ENCODE measurements around the gene NGEF. TPM values are rescaled to one million over a fixed set of nuclear protein-coding genes. Genes with fewer than 3 reads are reported as not detected.
A peak's percentile ranks its signal among the peaks of the same experiment; 100 is the strongest.
"Not testable (repeated sequence)": the region's sequence is repeated elsewhere in the genome, so short reads cannot be mapped to it uniquely, and the experiment has no call there.

Gene NGEF
- 3.9 and 6.0 TPM in 2 replicates for total RNA-seq (2014; rRNA removed; shearing (Covaris generic))

- Histone ChIP-seq H3K27me3 (ENCODE audit: control insufficient read depth, insufficient read depth, low read length) (no peaks in the 10 kb centered on the region), H3K36me3 (replicated peaks; ENCODE audit: control insufficient read depth, insufficient read depth, low read length) (no peaks in the 10 kb centered on the region), H3K4me3 (ENCODE audit: insufficient read depth, low read depth, low read length) (no peak within 1 kb of the TSS)
- no peak for DNase-seq
Measured at GRCh38 chr2:233013027-233013461, at the start of gene NGEF. Gene NGEF, minus strand, starts transcription at chr2:233013256. Its CDS starts 38,366 bp downstream, at chr2:232974890.

DNA sequence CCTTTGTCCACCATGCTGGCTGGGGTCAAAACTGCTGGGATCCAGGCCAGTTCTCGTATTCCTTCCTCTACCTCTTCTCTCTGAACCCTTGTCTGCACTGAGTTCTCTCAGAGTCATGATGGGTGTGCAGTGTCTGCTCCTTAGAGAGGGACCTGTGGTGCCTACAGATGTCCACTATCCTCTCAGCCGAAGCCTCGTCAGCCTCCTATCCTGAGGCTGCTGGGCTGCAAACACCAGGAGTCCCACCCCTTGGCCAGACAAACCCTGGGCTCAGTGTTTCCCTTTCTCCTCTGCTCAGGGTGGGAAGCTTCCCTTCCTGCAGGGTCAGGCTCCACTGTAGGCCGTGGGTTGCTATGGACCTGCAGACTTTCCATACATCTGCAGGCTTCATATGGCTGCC is 49.4 kb upstream of the NGEF start:
- no peak for DNase-seq
- no peaks in the 10 kb centered on the region for H3K36me3 ChIP-seq (replicated peaks; ENCODE audit: control insufficient read depth, insufficient read depth, low read length)
- no peak overlapping the region for H3K4me3 ChIP-seq (ENCODE audit: insufficient read depth, low read depth, low read length)
- no peaks in the 10 kb centered on the region for H3K27me3 ChIP-seq (ENCODE audit: control insufficient read depth, insufficient read depth, low read length)

- DNase-seq: peak; percentile 74
Measured at GRCh38 chr2:233061591-233062450, 48.8 kb upstream of the NGEF start.

GRCh38 chr2:233060980-233061590 is 48.0 kb upstream of the NGEF start:
- H3K27me3 ChIP-seq (ENCODE audit: control insufficient read depth, insufficient read depth, low read length): no peaks in the 10 kb centered on the region
- no peak overlapping the region for H3K4me3 ChIP-seq (ENCODE audit: insufficient read depth, low read depth, low read length)
- no peaks in the 10 kb centered on the region for H3K36me3 ChIP-seq (replicated peaks; ENCODE audit: control insufficient read depth, insufficient read depth, low read length)
- DNase-seq: no peak

More at GRCh38 chr2:233061591-233062450, 48.8 kb upstream of the NGEF start:
- H3K36me3 ChIP-seq (replicated peaks; ENCODE audit: control insufficient read depth, insufficient read depth, low read length): no peaks in the 10 kb centered on the region
- H3K27me3 ChIP-seq (ENCODE audit: control insufficient read depth, insufficient read depth, low read length): no peaks in the 10 kb centered on the region
- H3K4me3 ChIP-seq (ENCODE audit: insufficient read depth, low read depth, low read length): no peak overlapping the region

DNA sequence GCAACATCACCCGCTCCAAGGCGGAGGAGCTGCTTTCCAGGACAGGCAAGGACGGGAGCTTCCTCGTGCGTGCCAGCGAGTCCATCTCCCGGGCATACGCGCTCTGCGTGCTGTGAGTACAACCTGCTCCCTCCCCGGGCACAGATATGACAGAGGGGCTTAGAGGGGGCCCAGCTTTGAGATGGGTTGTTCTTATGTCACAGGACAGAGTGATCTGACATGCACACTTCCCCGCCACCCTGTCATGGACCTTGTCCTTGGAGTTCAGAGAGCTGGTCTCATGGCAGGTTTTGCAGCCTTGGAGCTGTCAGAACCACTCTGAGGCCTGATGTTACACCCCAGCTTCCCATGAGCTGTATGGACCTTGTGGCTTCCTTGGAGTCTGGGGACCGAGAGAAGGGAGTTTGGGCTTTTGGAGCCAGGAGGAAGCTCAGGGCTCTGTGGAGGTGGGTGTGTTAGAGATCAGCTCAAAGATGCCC is 47.5 kb upstream of the NGEF start:
- Histone ChIP-seq H3K36me3 (replicated peaks; ENCODE audit: control insufficient read depth, insufficient read depth, low read length) (no peaks in the 10 kb centered on the region), H3K4me3 (ENCODE audit: insufficient read depth, low read depth, low read length) (no peak overlapping the region)
- no peak for DNase-seq

DNA sequence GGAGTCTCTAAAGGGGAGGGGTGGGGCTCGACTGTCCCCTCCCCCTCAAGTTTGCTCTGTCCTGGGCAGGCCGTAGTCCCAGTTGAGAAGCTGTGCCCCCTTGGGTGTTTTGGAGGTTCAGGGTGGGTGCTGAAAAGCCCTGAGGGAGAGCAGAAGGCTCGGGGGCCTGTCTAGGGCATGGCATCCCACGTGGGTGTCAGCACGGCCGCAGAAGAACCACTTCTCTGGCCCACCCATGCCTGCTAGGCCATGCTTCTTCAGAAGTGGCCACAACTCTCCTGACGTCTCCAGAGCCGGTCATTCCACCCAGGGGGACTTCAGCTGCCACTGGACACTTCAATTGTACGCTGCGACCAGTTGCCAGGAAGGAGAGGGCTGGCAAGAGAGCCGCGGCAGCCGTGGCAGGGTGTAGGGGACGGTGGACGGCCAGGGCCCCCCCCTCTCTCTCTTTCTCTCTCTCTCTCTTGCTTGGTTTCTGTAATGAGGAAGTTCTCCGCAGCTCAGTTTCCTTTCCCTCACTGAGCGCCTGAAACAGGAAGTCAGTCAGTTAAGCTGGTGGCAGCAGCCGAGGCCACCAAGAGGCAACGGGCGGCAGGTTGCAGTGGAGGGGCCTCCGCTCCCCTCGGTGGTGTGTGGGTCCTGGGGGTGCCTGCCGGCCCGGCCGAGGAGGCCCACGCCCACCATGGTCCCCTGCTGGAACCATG is 46.9 kb upstream of the NGEF start, which contains the start of gene INPP5D:
Gene INPP5D, plus strand, starts transcription at position 546 of the 704 bp plus-strand sequence. Its CDS starts 137 bp downstream, at position 683.
- no peak for DNase-seq
- Histone ChIP-seq H3K36me3 (replicated peaks; ENCODE audit: control insufficient read depth, insufficient read depth, low read length) (no peaks in the 10 kb centered on the region), H3K4me3 (ENCODE audit: insufficient read depth, low read depth, low read length) (no peak within 1 kb of the TSS), H3K27me3 (ENCODE audit: control insufficient read depth, insufficient read depth, low read length) (no peaks in the 10 kb centered on the region; the same call in 1 of the 2 replicates)

More for the DNA sequence above, 47.5 kb upstream of the NGEF start:
- H3K27me3 ChIP-seq (ENCODE audit: control insufficient read depth, insufficient read depth, low read length): no peaks in the 10 kb centered on the region

DNA sequence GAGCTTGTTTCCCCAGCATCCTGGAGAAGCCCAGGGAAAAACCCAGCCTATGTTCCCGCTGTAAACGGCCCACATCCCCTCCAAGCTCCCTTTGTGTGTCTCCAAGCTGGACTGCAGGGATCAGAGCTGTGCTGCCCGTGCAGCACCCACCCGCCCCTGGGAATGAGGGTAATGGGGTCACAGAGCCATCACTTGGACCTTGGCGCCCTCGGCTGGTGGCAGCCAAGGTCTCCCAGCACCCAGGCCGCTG is 46.4 kb upstream of the NGEF start:
- H3K36me3 ChIP-seq (replicated peaks; ENCODE audit: control insufficient read depth, insufficient read depth, low read length): no peaks in the 10 kb centered on the region
- DNase-seq: peak; percentile 80
- H3K27me3 ChIP-seq (ENCODE audit: control insufficient read depth, insufficient read depth, low read length): peaks cover 4% of the 10 kb centered on the region
- H3K4me3 ChIP-seq (ENCODE audit: insufficient read depth, low read depth, low read length): no peak overlapping the region

GRCh38 chr2:233058717-233059546 is 45.9 kb upstream of the NGEF start:
- no peaks in the 10 kb centered on the region for H3K36me3 ChIP-seq (replicated peaks; ENCODE audit: control insufficient read depth, insufficient read depth, low read length)
- H3K27me3 ChIP-seq (ENCODE audit: control insufficient read depth, insufficient read depth, low read length): peaks cover 5% of the 10 kb centered on the region
- DNase-seq: no peak
- H3K4me3 ChIP-seq (ENCODE audit: insufficient read depth, low read depth, low read length): no peak overlapping the region

DNA sequence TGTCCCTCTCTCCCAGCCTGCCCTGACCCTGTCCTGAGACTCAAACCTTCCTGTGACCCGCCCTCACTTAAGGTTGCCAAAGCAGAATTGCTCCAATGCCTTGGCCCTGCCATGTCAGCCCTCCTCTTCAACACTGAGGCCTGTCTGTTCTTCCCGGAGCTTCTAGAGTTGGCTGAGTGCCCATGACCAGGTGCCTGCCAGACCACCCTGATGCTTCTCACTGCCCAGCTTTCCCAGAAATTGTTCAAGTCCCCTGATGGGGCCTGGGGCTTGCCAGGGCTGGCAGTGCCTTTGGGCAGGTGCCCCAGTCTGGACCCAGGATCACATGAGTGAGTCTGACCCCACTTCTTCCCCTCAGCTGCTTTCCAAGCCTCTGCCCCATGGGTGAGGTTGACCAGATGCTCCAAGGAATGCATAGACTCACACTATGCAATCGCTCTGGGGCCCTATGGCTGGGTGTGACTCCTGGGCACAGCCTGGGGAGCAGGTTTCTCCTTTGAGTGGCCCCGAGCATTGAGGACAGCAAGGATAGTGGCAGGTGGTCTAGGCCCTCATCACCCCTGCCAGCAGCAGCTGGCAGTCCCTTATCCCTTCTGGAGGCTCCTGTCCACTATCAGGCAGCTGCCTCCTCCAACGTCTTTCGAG is 44.0 kb upstream of the NGEF start:
- Histone ChIP-seq H3K36me3 (replicated peaks; ENCODE audit: control insufficient read depth, insufficient read depth, low read length) (no peaks in the 10 kb centered on the region), H3K4me3 (ENCODE audit: insufficient read depth, low read depth, low read length) (no peak overlapping the region), H3K27me3 (ENCODE audit: control insufficient read depth, insufficient read depth, low read length) (peaks cover 5% of the 10 kb centered on the region)
- no peak for DNase-seq

- no peak overlapping the region for H3K4me3 ChIP-seq (ENCODE audit: insufficient read depth, low read depth, low read length)
- peaks cover 6% of the 10 kb centered on the region for H3K27me3 ChIP-seq (ENCODE audit: control insufficient read depth, insufficient read depth, low read length)
- no peak for DNase-seq
- no peaks in the 10 kb centered on the region for H3K36me3 ChIP-seq (replicated peaks; ENCODE audit: control insufficient read depth, insufficient read depth, low read length)
Measured at GRCh38 chr2:233055362-233055761, 42.3 kb upstream of the NGEF start.

GRCh38 chr2:233053928-233054784 is 41.1 kb upstream of the NGEF start:
- Histone ChIP-seq H3K4me3 (ENCODE audit: insufficient read depth, low read depth, low read length) (no peak overlapping the region), H3K36me3 (replicated peaks; ENCODE audit: control insufficient read depth, insufficient read depth, low read length) (no peaks in the 10 kb centered on the region), H3K27me3 (ENCODE audit: control insufficient read depth, insufficient read depth, low read length) (peaks cover 6% of the 10 kb centered on the region)
- DNase-seq: peak; percentile 95

DNA sequence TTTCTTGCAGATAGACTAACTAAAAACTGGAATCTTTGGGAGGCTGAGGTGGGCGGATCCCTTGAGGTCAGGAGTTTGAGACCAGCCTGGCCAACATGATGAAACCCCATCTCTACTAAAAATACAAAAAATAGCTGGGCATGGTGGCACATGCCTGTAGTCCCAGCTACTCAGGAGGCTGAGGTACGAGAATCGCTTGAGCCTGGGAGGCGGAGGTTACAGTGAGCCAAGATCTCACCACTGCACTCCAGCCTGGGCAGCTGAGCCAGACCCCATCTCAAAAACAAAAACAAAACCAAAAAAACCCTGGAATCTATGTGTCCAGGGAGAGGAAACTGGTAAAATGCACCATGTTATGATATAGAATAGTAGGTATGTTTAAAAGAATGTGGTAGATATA is 39.5 kb upstream of the NGEF start:
- H3K27me3 ChIP-seq (ENCODE audit: control insufficient read depth, insufficient read depth, low read length); H3K4me3 ChIP-seq (ENCODE audit: insufficient read depth, low read depth, low read length); H3K36me3 ChIP-seq (replicated peaks; ENCODE audit: control insufficient read depth, insufficient read depth, low read length); DNase-seq: not testable (repeated sequence)
